ENCODE data around the gene CEP63.

Gene CEP63

DNA sequence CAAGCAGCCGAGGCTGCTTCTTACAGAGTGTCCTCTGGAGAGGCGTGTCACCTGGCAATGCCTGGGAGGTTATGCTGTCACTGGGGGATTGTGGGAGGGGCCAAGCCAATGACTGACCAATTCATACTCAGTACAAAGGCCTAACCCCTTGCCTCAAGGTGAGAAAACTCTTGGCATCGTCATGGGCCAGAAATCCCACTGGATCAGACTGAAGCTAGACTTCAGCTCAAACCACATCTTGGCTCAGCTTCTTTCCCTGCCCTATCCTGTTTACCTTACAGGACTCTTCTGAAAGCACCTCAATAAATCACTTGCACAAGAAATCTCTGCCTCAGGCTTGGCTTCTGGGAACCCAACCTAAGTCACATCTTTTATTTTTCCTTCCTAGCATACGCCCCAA lies 9.6 kb upstream of the CEP63 start:
- H3K27me3 ChIP-seq (ENCODE audit: low read depth) = no peaks in the 10 kb centered on the region
- in situ Hi-C loops (cut with MboI; ENCODE audit: low sequenced_read_pairs) = loop anchor here (10.0 to 25.0 kb wide), 2 partner anchors 542 to 814 kb away; partner anchors contain the start of gene TOPBP1
- no peaks in the 10 kb centered on the region for H3K9me3 ChIP-seq
- H3K4me1 ChIP-seq = peaks cover 33% of the 10 kb centered on the region
- peak in 1 of 2 experiments; percentile 42 for DNase-seq (ENCODE audit: low spot score in 2 of 2)
- no peak overlapping the region for H3K4me3 ChIP-seq
- H3K36me3 ChIP-seq (replicated peaks) = peaks cover 31% of the 10 kb centered on the region

DNA sequence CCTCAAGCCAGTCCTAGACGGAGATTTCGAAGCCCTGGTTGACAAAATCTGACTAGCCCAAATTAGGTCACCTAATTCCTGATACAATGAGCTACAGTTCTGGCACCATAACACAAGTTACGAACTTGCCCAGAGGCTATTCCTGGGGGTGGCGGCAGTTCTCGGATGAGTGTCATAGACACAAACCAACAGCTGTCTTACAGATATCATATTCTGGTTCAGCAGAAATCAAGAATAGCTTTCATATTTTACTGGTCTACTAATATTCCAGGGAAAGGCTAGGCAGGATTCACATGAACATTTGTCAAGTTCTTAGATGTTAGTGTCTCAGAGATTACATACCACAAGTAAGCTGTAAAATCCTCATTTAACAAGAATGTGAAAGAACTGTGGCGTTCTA lies 8.9 kb upstream of the CEP63 start:
- Histone ChIP-seq H3K27me3 (ENCODE audit: low read depth) (no peaks in the 10 kb centered on the region), H3K9me3 (no peaks in the 10 kb centered on the region), H3K4me1 (peaks cover 33% of the 10 kb centered on the region), H3K4me3 (no peak overlapping the region), H3K36me3 (replicated peaks) (peaks cover 36% of the 10 kb centered on the region)
- peak in 1 of 2 experiments; percentile 43 for DNase-seq (ENCODE audit: low spot score in 2 of 2)
- in situ Hi-C loops (cut with MboI; ENCODE audit: low sequenced_read_pairs) = loop anchor here (10.0 to 25.0 kb wide), 2 partner anchors 542 to 815 kb away; partner anchors contain the start of gene TOPBP1

DNA sequence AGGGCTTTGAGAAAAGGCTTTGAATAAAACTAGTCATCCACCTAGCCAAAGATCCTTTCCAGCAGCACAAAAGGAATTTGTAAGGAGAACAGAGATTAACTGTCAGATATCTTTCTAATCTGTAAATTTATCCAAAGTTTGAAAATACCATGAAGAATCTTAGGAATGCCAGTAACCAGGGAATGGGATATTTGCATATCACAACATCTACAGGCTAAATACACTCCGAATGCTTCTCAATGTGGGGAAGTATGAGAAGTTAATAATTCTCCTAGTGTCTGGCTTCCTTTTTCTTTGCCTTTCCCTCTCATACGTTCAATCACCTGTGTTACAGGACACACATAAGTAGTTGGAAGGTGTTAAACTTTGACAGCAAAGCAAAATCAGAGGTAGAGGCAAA lies 7.9 kb upstream of the CEP63 start:
- Histone ChIP-seq H3K4me1 (peaks cover 33% of the 10 kb centered on the region), H3K36me3 (replicated peaks) (peaks cover 46% of the 10 kb centered on the region), H3K4me3 (no peak overlapping the region), H3K9me3 (no peaks in the 10 kb centered on the region), H3K27me3 (ENCODE audit: low read depth) (no peaks in the 10 kb centered on the region)
- in situ Hi-C loops (cut with MboI; ENCODE audit: low sequenced_read_pairs) = loop anchor here (10.0 to 25.0 kb wide), 2 partner anchors 543 to 816 kb away; partner anchors contain the start of gene TOPBP1
- DNase-seq (ENCODE audit: low spot score in 2 of 2) = peak in 1 of 2 experiments; percentile 97

DNA sequence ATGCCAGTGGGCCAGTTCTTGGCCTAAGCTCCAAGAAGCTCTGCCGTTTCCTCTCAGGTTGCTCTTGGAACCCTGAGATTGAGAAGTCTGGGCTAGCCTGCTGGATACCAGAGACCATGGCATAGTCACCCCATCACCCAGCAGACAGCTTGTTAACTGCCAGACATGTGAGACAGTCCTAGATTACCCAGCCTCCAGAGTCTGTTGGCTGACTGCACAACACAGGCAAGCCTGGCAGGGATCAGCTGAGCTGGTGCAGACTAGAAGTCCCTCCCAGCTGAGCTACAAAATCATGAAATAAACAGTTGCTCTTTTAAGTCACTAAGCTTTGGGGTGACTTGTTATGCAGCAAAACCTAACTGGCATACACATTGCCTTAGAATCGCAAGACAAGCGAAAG lies 5.3 kb upstream of the CEP63 start:
- in situ Hi-C loops (cut with MboI; ENCODE audit: low sequenced_read_pairs) = loop anchor here (25.0 kb wide), 1 partner anchor 818 kb away; the partner anchor contains the start of gene TOPBP1
- H3K4me3 ChIP-seq = no peak overlapping the region
- no peaks in the 10 kb centered on the region for H3K9me3 ChIP-seq
- no peak for DNase-seq (ENCODE audit: low spot score in 2 of 2)
- H3K36me3 ChIP-seq (replicated peaks) = peaks cover 46% of the 10 kb centered on the region
- H3K4me1 ChIP-seq = peaks cover 37% of the 10 kb centered on the region
- no peaks in the 10 kb centered on the region for H3K27me3 ChIP-seq (ENCODE audit: low read depth)

DNA sequence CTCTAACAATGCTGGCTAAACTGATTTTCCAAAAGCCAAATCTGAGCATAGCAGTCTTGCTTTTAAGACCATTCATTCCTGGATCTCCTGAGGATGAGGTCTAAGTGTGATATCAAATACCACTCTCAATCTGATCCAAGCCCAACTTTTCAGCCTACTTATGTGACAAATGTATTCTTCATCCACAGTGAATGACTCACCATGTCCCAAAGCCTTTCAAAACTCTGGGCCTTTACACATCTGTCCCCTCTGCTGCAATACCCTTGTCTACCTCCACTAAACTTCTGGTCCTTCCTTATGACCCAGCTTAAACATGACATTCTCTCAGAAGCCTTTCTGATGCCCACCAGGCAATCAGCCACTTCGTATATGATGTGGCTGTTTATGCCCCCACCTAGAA lies 4.7 kb upstream of the CEP63 start:
- H3K4me3 ChIP-seq = no peak overlapping the region
- H3K4me1 ChIP-seq = peaks cover 36% of the 10 kb centered on the region
- no peaks in the 10 kb centered on the region for H3K9me3 ChIP-seq
- no peak for DNase-seq (ENCODE audit: low spot score in 2 of 2)
- peaks cover 46% of the 10 kb centered on the region for H3K36me3 ChIP-seq (replicated peaks)
- no peaks in the 10 kb centered on the region for H3K27me3 ChIP-seq (ENCODE audit: low read depth)
- in situ Hi-C loops (cut with MboI; ENCODE audit: low sequenced_read_pairs) = loop anchor here (25.0 kb wide), 1 partner anchor 819 kb away; the partner anchor contains the start of gene TOPBP1

DNA sequence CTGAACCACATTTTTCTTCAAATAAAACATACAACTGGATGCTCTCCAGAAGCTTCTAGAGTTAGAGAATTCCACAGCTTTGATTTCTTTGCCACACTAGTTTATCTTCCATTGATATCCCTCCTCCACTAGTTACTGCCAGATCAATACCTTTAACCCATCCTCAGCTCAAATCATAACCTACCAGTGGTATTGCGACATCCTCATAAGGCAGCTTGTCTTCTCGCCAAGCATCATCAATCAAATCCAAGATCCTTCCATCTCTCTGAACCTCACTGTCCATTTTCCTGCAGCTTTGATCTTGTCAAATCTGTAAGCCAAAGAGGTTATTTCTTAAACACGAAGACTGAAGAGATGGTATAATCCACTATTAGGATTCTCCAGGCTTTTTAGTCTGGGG lies 3.2 kb upstream of the CEP63 start:
- Histone ChIP-seq H3K27me3 (ENCODE audit: low read depth) (no peaks in the 10 kb centered on the region), H3K4me1 (peaks cover 25% of the 10 kb centered on the region), H3K9me3 (no peaks in the 10 kb centered on the region), H3K4me3 (no peak overlapping the region), H3K36me3 (replicated peaks) (peaks cover 46% of the 10 kb centered on the region)
- in situ Hi-C loops (cut with MboI; ENCODE audit: low sequenced_read_pairs) = loop anchor here (25.0 kb wide), 1 partner anchor 820 kb away; the partner anchor contains the start of gene TOPBP1
- no peak for DNase-seq (ENCODE audit: low spot score in 2 of 2)

DNA sequence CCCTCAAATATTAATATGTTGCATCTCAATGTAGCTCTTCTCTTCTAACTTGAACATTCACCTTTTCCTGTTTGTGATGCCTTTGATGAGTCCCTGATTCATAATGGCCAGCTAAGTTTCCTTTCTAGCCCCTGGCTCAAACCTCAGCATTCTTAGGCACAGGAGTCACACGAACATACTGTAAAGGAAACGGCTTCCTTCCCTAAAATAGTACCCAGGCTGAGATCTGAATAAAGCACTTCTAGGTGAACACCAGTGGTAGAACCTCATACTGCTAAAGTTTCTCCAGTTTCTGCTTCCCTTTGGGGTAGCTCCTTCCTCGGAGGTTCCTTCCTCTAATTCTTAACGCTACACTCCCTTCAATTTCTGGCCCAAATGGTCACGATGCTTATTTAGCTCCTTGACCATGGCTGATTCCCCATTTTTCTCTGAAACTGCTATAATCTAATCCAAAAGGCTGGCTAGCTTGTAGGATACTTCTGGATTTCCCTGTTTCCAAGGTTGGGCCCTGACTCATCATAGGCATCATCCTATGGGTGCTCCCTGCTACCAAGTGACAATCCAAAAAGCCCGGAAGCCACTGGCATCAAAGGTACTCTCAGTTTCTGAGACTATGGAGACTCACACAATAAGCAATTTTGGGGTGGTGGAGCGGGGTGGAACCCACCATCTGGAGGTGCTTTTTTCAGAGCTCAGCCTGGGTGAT lies 2.5 kb upstream of the CEP63 start:
- Histone ChIP-seq H3K27me3 (ENCODE audit: low read depth) (no peaks in the 10 kb centered on the region), H3K9me3 (no peaks in the 10 kb centered on the region), H3K4me3 (no peak overlapping the region), H3K4me1 (peaks cover 21% of the 10 kb centered on the region), H3K36me3 (replicated peaks) (peaks cover 44% of the 10 kb centered on the region)
- DNase-seq (ENCODE audit: low spot score in 2 of 2) = no peak
- in situ Hi-C loops (cut with MboI; ENCODE audit: low sequenced_read_pairs) = loop anchor here (25.0 kb wide), 1 partner anchor 821 kb away; the partner anchor contains the start of gene TOPBP1

DNA sequence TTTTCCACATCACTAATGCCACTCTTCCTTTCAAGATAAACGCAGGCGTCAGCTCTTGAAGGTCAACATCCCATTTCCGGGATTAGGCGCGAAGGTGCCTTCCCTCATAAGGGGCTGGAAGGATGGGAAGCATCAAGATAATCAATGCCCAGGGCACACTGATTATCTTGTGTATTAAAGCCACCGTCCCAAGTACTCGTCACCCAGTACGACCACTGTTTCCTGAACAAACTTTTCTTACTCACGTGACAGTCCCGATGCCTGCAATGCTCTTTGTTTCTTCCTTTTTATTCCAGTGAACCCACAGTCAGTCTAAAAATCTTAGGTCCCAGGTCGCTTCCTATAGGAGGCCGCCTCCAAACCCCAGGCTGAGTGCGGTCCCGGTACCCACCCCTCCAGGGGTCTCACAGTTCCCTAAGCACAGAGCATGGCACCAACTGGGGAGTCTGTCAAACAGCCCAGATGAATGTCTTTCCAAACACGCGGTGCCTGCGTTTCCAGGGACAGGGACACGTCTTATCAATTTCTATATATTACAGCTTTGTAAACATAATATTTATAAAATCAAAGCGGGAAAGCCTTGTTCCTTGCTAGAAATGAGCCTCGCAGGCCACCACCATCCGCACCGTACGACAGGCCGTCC lies 661 bp upstream of the CEP63 start:
- peaks cover 25% of the 10 kb centered on the region for H3K36me3 ChIP-seq (replicated peaks)
- in situ Hi-C loops (cut with MboI; ENCODE audit: low sequenced_read_pairs) = loop anchor here (25.0 kb wide), 1 partner anchor 823 kb away; the partner anchor contains the start of gene TOPBP1
- peak in 1 of 2 experiments; percentile 28 for DNase-seq (ENCODE audit: low spot score in 2 of 2)
- H3K9me3 ChIP-seq = no peaks in the 10 kb centered on the region
- peaks cover 8% of the 10 kb centered on the region for H3K4me1 ChIP-seq
- H3K4me3 ChIP-seq = peak overlapping the region; percentile 75
- H3K27me3 ChIP-seq (ENCODE audit: low read depth) = no peaks in the 10 kb centered on the region

DNA sequence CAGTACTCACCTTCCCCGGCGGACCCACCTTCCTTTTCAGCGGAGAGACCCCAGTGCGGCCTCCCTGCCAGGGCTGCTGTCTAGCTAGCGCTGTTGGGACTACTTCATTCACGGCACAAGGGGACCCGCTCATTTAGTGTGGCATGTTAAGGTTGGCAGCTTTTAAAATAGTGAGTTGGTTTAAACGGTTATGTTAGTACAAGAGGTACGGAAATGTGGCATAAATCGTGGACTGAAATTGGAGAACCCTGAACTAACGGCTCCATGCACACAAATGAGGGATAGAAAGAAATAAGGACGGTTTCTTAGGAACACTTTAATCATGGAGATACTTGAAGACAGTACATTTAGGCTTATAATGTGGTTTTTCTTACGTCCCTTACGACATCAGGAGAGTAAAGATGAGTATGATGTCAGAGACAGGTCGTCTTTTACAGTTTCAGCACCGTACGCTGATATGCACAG lies 752 bp downstream of the CEP63 start:
- Histone ChIP-seq H3K4me3 (peak overlapping the region; percentile 75), H3K27me3 (ENCODE audit: low read depth) (0 out of 2 replicates have a peak, but pooled peaks cover 2% of the 10 kb centered on the region), H3K9me3 (no peaks in the 10 kb centered on the region), H3K36me3 (replicated peaks) (peaks cover 11% of the 10 kb centered on the region), H3K4me1 (peaks cover 9% of the 10 kb centered on the region)
- in situ Hi-C loops (cut with MboI; ENCODE audit: low sequenced_read_pairs) = loop anchor here (25.0 kb wide), 1 partner anchor 824 kb away; the partner anchor contains the start of gene TOPBP1
- no peak for DNase-seq (ENCODE audit: low spot score in 2 of 2)

DNA sequence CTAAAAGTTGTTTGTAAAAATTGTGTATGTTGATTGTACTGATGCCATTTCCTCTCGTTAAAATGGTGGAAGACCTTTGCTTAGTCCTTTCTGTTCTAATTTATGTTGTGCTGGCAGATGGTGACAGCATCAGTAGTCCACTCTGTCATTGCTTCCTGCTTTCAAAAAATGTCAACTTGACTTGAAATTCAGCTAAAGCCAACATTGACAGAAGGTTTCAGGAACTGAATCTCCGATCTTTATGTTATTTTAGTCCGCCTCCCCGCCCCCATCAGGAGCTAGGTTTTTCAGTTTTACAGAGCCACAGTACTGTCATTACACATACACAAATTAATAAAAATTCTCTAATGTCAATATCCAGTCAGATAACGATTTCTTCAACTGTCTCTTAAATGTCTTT lies 1.5 kb downstream of the CEP63 start:
- peaks cover 11% of the 10 kb centered on the region for H3K4me1 ChIP-seq
- no peak for DNase-seq (ENCODE audit: low spot score in 2 of 2)
- in situ Hi-C loops (cut with MboI; ENCODE audit: low sequenced_read_pairs) = loop anchor here (25.0 kb wide), 1 partner anchor 825 kb away; the partner anchor contains the start of gene TOPBP1
- no peaks in the 10 kb centered on the region for H3K9me3 ChIP-seq
- H3K27me3 ChIP-seq (ENCODE audit: low read depth) = 0 out of 2 replicates have a peak, but pooled peaks cover 2% of the 10 kb centered on the region
- peak overlapping the region; percentile 75 for H3K4me3 ChIP-seq
- peaks cover 5% of the 10 kb centered on the region for H3K36me3 ChIP-seq (replicated peaks)

DNA sequence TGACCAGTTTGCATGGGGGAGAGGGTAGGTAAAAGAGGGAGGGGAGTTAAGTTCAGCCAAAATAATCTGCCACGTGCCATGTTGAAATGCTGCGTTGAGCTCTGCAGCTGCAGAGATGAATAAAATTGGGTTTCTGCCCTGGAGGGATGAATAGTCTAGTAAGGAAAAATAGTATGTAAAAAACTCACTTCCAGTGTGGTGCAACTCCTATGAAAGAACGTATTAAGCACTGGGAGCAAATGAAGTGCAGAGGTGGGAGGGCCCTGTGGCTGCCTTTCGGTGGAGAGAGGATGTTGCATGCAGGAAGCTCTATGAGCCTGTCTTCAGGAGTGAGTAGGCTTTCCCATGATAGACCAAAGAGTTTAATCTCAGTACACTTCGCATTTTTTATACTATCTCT lies 8.6 kb downstream of the CEP63 start:
- Histone ChIP-seq H3K9me3 (no peaks in the 10 kb centered on the region), H3K27me3 (ENCODE audit: low read depth) (0 out of 2 replicates have a peak, but pooled peaks cover 2% of the 10 kb centered on the region), H3K4me1 (0 out of 2 replicates have a peak, but pooled peaks cover 3% of the 10 kb centered on the region), H3K36me3 (replicated peaks) (peaks cover 5% of the 10 kb centered on the region), H3K4me3 (no peak overlapping the region)
- in situ Hi-C loops (cut with MboI; ENCODE audit: low sequenced_read_pairs) = loop anchor here (25.0 kb wide), 1 partner anchor 832 kb away; the partner anchor contains the start of gene TOPBP1
- no peak for DNase-seq (ENCODE audit: low spot score in 2 of 2)

DNA sequence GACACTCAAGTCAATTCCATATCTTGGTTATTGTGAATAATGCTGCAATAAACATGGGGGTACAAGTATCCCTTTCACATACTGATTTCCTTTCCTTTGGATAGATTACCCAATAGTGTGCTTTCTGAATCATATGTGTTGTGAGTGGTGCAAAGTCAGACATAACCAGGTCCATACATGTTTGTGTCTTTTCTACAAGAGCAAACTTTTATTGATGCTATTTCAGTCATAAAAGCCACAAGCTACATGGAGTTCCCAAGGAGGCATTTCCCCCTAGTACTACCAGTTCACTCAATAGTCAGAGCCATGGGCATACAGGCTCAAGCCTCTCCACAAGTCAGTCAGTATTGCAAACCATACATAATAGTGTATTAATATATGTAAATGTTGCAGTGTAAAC lies 10.1 kb downstream of the CEP63 start:
- Histone ChIP-seq H3K36me3 (replicated peaks) (peaks cover 5% of the 10 kb centered on the region), H3K4me1 (0 out of 2 replicates have a peak, but pooled peaks cover 3% of the 10 kb centered on the region), H3K27me3 (ENCODE audit: low read depth) (0 out of 2 replicates have a peak, but pooled peaks cover 1% of the 10 kb centered on the region), H3K4me3 (no peak overlapping the region), H3K9me3 (no peaks in the 10 kb centered on the region)
- DNase-seq (ENCODE audit: low spot score in 2 of 2) = no peak
- in situ Hi-C loops (cut with MboI; ENCODE audit: low sequenced_read_pairs) = loop anchor here (25.0 kb wide), 1 partner anchor 834 kb away; the partner anchor contains the start of gene TOPBP1

DNA sequence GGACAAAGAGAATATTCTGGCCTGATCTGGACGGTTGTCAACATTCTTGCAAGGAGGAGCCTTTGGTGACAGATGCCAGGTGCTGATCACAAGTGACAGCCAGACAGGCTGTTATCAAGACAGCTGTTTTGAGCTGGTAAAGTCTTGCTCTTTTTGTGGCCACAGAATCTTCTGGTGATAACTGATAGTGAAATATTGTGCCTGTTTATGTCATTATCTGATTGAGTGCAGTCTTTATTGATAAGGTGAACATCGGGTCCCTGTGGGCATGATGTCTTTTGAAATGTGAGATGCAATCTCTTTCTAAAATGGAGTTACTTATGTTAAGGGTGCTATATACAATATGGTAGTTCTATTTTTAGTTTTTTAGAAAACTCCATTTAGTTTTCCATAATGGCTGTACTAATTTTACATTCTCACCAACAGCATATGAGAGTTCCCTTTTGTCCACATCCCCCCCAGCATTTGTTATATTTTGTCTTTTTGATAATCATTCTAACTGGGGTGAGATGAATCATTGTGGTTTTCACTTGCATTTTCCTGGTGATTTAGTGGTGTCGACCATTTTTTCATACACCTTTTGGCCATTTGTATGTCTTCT lies 10.7 kb downstream of the CEP63 start:
- Histone ChIP-seq H3K4me1 (0 out of 2 replicates have a peak, but pooled peaks cover 2% of the 10 kb centered on the region), H3K36me3 (replicated peaks) (peaks cover 5% of the 10 kb centered on the region), H3K4me3 (no peak overlapping the region), H3K27me3 (ENCODE audit: low read depth) (no peaks in the 10 kb centered on the region), H3K9me3 (no peaks in the 10 kb centered on the region)
- in situ Hi-C loops (cut with MboI; ENCODE audit: low sequenced_read_pairs) = loop anchor here (25.0 kb wide), 1 partner anchor 834 kb away; the partner anchor contains the start of gene TOPBP1
- no peak for DNase-seq (ENCODE audit: low spot score in 2 of 2)

All from HAP-1 (cell line).